Heart left ventricle (tissue), 13 donors: Measurements from ENCODE around the gene PAGE5.

Source experiments
- POLR2A ChIP-seq, 2 donors: fragments of 450-650 bp; IDR thresholded peaks; one replicate each; pipeline ENCODE4 v1.6.1; 2017; ENCODE audit warnings: antibody characterized with exemption in 2 of 2, mild to moderate bottlenecking in 2 of 2, moderate library complexity in 2 of 2
- TF ChIP-seq, protein P1 (sequence below), 12 donors: fragments of 200-600 bp; sonication (generic) in 4 of 12; IDR thresholded peaks; one replicate each; pipeline versions ENCODE4 v1.5.0 to v1.8.0; 2018 to 2022; ENCODE audit warnings: antibody characterized with exemption in 12 of 12, mild to moderate bottlenecking in 5 of 12
- donor health status: ischemic (EF 13 %, LVEDD 7.1; RV severe dilation, severe dysfunction).
- donor health status: DM: no; HTN: yes; CAD: no.
- donor health status: DM: no; HTN: no; CAD: no.
- donor health status: ischemic (EF 25% LVEDD 6.9; RV normal size, moderate dysfunction).
- donor health status: ischemic (EF 25% LVEDD 5.7; RV mildly dilated, moderate dysfunction).
- donor health status: ischemic (EF 35%, LVEDD 5.7; RV mildly dilated, moderate dysfunction).
- donor health status: nonischemic (EF 11% LVEDD 7.7; RV severe dilation, severe dysfunction).
- donor health status: DM: yes; HTN: yes; CAD: no.
- donor health status: PGD.
- donor health status: ischemic (EF 29% LVEDD 5.4; RV normal size, mild dysfunction).
- donor health status: nonischemic (EF 23%, LVEDD 6.1; RV moderate dilation, normal function).

DNA sequence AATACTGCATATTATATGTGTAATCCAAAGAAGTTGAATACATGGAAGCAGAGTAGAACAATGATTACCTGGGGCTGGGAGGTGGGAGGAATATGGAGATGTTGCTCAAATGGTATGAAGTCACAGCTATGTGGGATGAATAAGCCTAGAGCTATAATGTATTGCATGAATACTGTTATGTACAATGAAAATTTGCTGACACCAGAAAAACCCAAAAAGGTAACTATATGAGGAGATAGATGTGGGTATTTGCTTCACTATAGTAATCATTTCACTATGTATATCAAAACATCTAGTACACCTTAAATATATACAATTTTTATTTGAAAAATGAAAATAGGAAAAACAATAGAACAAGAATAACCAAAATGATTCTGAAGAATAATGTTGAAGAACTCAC lies 33.4 kb downstream of the PAGE5 start:
- TF ChIP-seq, protein P1, sequence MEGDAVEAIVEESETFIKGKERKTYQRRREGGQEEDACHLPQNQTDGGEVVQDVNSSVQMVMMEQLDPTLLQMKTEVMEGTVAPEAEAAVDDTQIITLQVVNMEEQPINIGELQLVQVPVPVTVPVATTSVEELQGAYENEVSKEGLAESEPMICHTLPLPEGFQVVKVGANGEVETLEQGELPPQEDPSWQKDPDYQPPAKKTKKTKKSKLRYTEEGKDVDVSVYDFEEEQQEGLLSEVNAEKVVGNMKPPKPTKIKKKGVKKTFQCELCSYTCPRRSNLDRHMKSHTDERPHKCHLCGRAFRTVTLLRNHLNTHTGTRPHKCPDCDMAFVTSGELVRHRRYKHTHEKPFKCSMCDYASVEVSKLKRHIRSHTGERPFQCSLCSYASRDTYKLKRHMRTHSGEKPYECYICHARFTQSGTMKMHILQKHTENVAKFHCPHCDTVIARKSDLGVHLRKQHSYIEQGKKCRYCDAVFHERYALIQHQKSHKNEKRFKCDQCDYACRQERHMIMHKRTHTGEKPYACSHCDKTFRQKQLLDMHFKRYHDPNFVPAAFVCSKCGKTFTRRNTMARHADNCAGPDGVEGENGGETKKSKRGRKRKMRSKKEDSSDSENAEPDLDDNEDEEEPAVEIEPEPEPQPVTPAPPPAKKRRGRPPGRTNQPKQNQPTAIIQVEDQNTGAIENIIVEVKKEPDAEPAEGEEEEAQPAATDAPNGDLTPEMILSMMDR (IDR thresholded peaks at IDR 0.05) = no peak
- no peak for TF ChIP-seq POLR2A (IDR thresholded peaks at IDR 0.05)
